Measurements from ENCODE around the gene FABP7. TPM values are rescaled to one million over a fixed set of nuclear protein-coding genes. Genes with fewer than 3 reads are reported as not detected.

Gene FABP7
- total and polyA plus RNA-seq, 3 donors from 2014 or later: not detected

DNA sequence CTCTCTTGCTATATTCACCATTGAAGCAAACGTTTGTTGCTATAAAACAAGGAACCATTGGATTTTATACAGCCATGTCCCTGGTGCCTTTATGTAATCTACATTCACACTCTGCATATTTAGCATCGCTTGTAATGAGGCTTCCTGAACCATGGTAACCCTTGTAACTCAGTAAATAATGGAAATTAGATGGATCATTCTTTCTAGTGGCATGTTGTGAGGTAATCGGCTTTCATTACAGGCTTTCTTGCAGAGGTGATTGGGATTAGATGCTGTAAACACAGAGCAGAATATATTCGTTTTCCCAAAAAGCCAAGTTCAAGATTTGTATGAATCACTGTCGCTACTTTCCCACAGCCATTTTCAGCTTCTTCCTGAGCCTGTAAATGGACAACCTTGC is 45.6 kb downstream of the FABP7 start:
- DNase-seq: no peak
- Histone ChIP-seq H3K4me3 (no peak overlapping the region), H3K36me3 (ENCODE audit: low read depth, missing control alignments) (no peaks in the 10 kb centered on the region), H3K27ac (no peak overlapping the region), H3K9me3 (no peaks in the 10 kb centered on the region), H3K27me3 (no peaks in the 10 kb centered on the region), H3K4me1 (no peaks in the 10 kb centered on the region)
- intact Hi-C loops (cut with DNase I; ENCODE audit: low total_unique reads): no loop called here
- TF ChIP-seq POLR2A (IDR thresholded peaks at IDR 0.05): no peak
- TF ChIP-seq CTCF (IDR thresholded peaks at IDR 0.05): no peak
- 69 to 74% methylated on average over 5 of the region's 5 CpGs for WGBS, 2 donors

- DNase-seq: no peak
- 82 to 88% methylated on average over 1 of the region's 1 CpG for WGBS, 2 donors
- TF ChIP-seq CTCF (IDR thresholded peaks at IDR 0.05) (no peak), POLR2A (IDR thresholded peaks at IDR 0.05) (no peak)
- H3K4me1 ChIP-seq: no peaks in the 10 kb centered on the region
- no peak overlapping the region for H3K27ac ChIP-seq
- H3K9me3 ChIP-seq: no peaks in the 10 kb centered on the region
- no peaks in the 10 kb centered on the region for H3K36me3 ChIP-seq (ENCODE audit: low read depth, missing control alignments)
- no peaks in the 10 kb centered on the region for H3K27me3 ChIP-seq
- no peak overlapping the region for H3K4me3 ChIP-seq
- intact Hi-C loops (cut with DNase I; ENCODE audit: low total_unique reads): no loop called here
These were observed 49.9 kb downstream of the FABP7 start for GRCh38 chr6:122829456-122829855.

DNA sequence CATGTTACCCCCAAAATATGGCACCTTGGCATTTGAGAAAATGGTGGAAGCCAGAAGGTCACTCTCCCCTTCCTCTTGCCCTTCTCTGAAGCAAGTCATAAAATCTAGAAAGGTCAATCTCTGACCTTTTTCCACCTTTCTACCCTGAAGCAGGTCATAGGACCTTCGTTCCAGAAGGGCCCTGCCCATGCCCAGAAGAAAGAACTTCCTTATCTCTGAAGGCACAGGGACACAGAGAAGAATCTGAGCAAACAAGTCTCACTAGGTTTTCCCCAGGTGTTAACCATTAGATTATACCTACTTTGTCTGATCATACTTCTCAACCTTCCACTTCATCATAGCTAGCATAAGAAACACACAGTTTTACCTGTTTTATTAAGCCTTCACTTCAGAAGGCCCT is 52.0 kb downstream of the FABP7 start:
- DNase-seq: no peak
- Histone ChIP-seq H3K4me1 (no peaks in the 10 kb centered on the region), H3K9me3 (no peaks in the 10 kb centered on the region), H3K4me3 (no peak overlapping the region), H3K27me3 (no peaks in the 10 kb centered on the region), H3K27ac (no peak overlapping the region), H3K36me3 (ENCODE audit: low read depth, missing control alignments) (no peaks in the 10 kb centered on the region)
- whole genome bisulfite sequencing, 2 donors: 55 to 86% methylated on average over 1 of the region's 1 CpG
- TF ChIP-seq POLR2A (IDR thresholded peaks at IDR 0.05): no peak
- TF ChIP-seq CTCF (IDR thresholded peaks at IDR 0.05): no peak
- intact Hi-C loops (cut with DNase I; ENCODE audit: low total_unique reads): no loop called here

- H3K36me3 ChIP-seq (ENCODE audit: low read depth, missing control alignments): no peaks in the 10 kb centered on the region
- no peak for DNase-seq
- no peak overlapping the region for H3K4me3 ChIP-seq
- intact Hi-C loops (cut with DNase I; ENCODE audit: low total_unique reads): no loop called here
- no peak overlapping the region for H3K27ac ChIP-seq
- H3K27me3 ChIP-seq: no peaks in the 10 kb centered on the region
- WGBS, 2 donors: 77 to 79% methylated on average over 3 of the region's 3 CpGs
- no peak for TF ChIP-seq POLR2A (IDR thresholded peaks at IDR 0.05)
- no peaks in the 10 kb centered on the region for H3K9me3 ChIP-seq
- H3K4me1 ChIP-seq: no peaks in the 10 kb centered on the region
These were observed 52.9 kb downstream of the FABP7 start for GRCh38 chr6:122832459-122832858.

GRCh38 chr6:122833021-122833491 is 53.5 kb downstream of the FABP7 start:
- Histone ChIP-seq H3K9me3 (no peaks in the 10 kb centered on the region), H3K4me3 (no peak overlapping the region), H3K27me3 (no peaks in the 10 kb centered on the region), H3K4me1 (no peaks in the 10 kb centered on the region), H3K36me3 (ENCODE audit: low read depth, missing control alignments) (no peaks in the 10 kb centered on the region), H3K27ac (no peak overlapping the region)
- 86 to 88% methylated on average over 7 of the region's 7 CpGs for WGBS, 2 donors
- TF ChIP-seq POLR2A (IDR thresholded peaks at IDR 0.05) (no peak), CTCF (IDR thresholded peaks at IDR 0.05) (no peak)
- intact Hi-C loops (cut with DNase I; ENCODE audit: low total_unique reads): no loop called here
- DNase-seq: no peak

Small RNAs within 50 kb of the gene (small RNA-seq; reads per million reads assigned to genes)
- gene RN7SL564P: 0 to 0.09 reads per million in 2 donors

Other genes starting within 250 kb of the FABP7 start
- 1 to 10 TPM; 1.4 to 3.3 TPM for gene PKIB, start 169.3 kb upstream of the FABP7 start, total RNA-seq
- gene PKIB, start 169.3 kb upstream of the FABP7 start, polyA plus RNA-seq (ENCODE audit: insufficient read depth, low read depth, low replicate concordance): 5.0 TPM
- gene SMPDL3A, start 9.5 kb downstream of the FABP7 start, total RNA-seq: 1 to 10 TPM; 3.9 TPM
- gene SMPDL3A, start 9.5 kb downstream of the FABP7 start, polyA plus RNA-seq (ENCODE audit: insufficient read depth, low read depth, low replicate concordance): 3.6 TPM
- under 1 TPM; 0.16 to 0.19 TPM for gene CLVS2, start 216.5 kb downstream of the FABP7 start, total RNA-seq
- gene CLVS2, start 216.5 kb downstream of the FABP7 start, polyA plus RNA-seq (ENCODE audit: insufficient read depth, low read depth, low replicate concordance): 0.24 TPM

All from testis (tissue), 3 donors.